ENCODE data around the gene GRID2. TPM values are rescaled to one million over a fixed set of nuclear protein-coding genes. Genes with fewer than 3 reads are reported as not detected.

The GRID2 gene
- total and polyA plus RNA-seq, 7 experiments from 2014 or later, result not detected

- Mint-ChIP-seq H3K4me3 (no peak overlapping the region), H3K36me3 (no peaks in the 10 kb centered on the region), H3K4me1 (no peaks in the 10 kb centered on the region), H3K27ac (no peak overlapping the region), H3K27me3 (no peaks in the 10 kb centered on the region), H3K9me3 (peaks cover 0 to 6% (median 2%) of the 10 kb centered on the region in 11 donors)
- no peak overlapping the region for H3K4me3 ChIP-seq (ENCODE audit: low read length)
- ChIA-PET POLR2A (no interaction called here), CTCF (no interaction called here)
- no peaks in the 10 kb centered on the region for H3K36me3 ChIP-seq (ENCODE audit: control insufficient read depth in 2 of 3, insufficient read depth in 3 of 3, low read length in 3 of 3)
- no peaks in the 10 kb centered on the region for H3K9me3 ChIP-seq (ENCODE audit: control insufficient read depth in 2 of 3, low read length in 3 of 3)
- ATAC-seq, result no peak
- H3K4me1 ChIP-seq (ENCODE audit: control insufficient read depth in 2 of 2, insufficient read depth in 2 of 2, low read length in 2 of 2), result no peaks in the 10 kb centered on the region
- no peak overlapping the region for H3K27ac ChIP-seq (ENCODE audit: low read depth, low read length)
- no peaks in the 10 kb centered on the region for H3K27me3 ChIP-seq (ENCODE audit: control insufficient read depth in 2 of 2, insufficient read depth in 2 of 2, low read length in 2 of 2)
- no peak for DNase-seq
- intact Hi-C loops (cut with micrococcal nuclease), result no loop called here
These were observed 1175.0 kb downstream of the GRID2 start for GRCh38 chr4:93478805-93479204.

GRCh38 chr4:93480452-93480851 lies 1176.7 kb downstream of the GRID2 start:
- H3K4me1 ChIP-seq (ENCODE audit: control insufficient read depth in 2 of 2, insufficient read depth in 2 of 2, low read length in 2 of 2), result no peaks in the 10 kb centered on the region
- H3K36me3 ChIP-seq (ENCODE audit: control insufficient read depth in 2 of 3, insufficient read depth in 3 of 3, low read length in 3 of 3), result no peaks in the 10 kb centered on the region
- no peaks in the 10 kb centered on the region for H3K9me3 ChIP-seq (ENCODE audit: control insufficient read depth in 2 of 3, low read length in 3 of 3)
- POLR2A ChIA-PET, result no interaction called here
- intact Hi-C loops (cut with micrococcal nuclease), result no loop called here
- H3K4me3 ChIP-seq (ENCODE audit: low read length), result no peak overlapping the region
- CTCF ChIA-PET, result no interaction called here
- H3K4me1 Mint-ChIP-seq, result no peaks in the 10 kb centered on the region
- DNase-seq (no peak), ATAC-seq (no peak)
- no peaks in the 10 kb centered on the region for H3K27me3 Mint-ChIP-seq
- peaks cover 0 to 5% (median 3%) of the 10 kb centered on the region in 11 donors for H3K9me3 Mint-ChIP-seq
- no peak overlapping the region for H3K27ac ChIP-seq (ENCODE audit: low read depth, low read length)
- H3K36me3 Mint-ChIP-seq, result no peaks in the 10 kb centered on the region
- H3K27ac Mint-ChIP-seq, result no peak overlapping the region
- H3K27me3 ChIP-seq (ENCODE audit: control insufficient read depth in 2 of 2, insufficient read depth in 2 of 2, low read length in 2 of 2), result no peaks in the 10 kb centered on the region
- H3K4me3 Mint-ChIP-seq, result no peak overlapping the region

- no peak overlapping the region for H3K27ac ChIP-seq (ENCODE audit: low read depth, low read length)
- H3K27ac Mint-ChIP-seq, result no peak overlapping the region
- no peak overlapping the region for H3K4me3 ChIP-seq (ENCODE audit: low read length)
- POLR2A ChIA-PET, result no interaction called here
- no peaks in the 10 kb centered on the region for H3K27me3 Mint-ChIP-seq
- H3K4me3 Mint-ChIP-seq, result no peak overlapping the region
- H3K4me1 ChIP-seq (ENCODE audit: control insufficient read depth in 2 of 2, insufficient read depth in 2 of 2, low read length in 2 of 2), result no peaks in the 10 kb centered on the region
- no peaks in the 10 kb centered on the region for H3K36me3 ChIP-seq (ENCODE audit: control insufficient read depth in 2 of 3, insufficient read depth in 3 of 3, low read length in 3 of 3)
- no peaks in the 10 kb centered on the region for H3K9me3 ChIP-seq (ENCODE audit: control insufficient read depth in 2 of 3, low read length in 3 of 3)
- intact Hi-C loops (cut with micrococcal nuclease), result no loop called here
- H3K27me3 ChIP-seq (ENCODE audit: control insufficient read depth in 2 of 2, insufficient read depth in 2 of 2, low read length in 2 of 2), result no peaks in the 10 kb centered on the region
- DNase-seq (no peak), ATAC-seq (no peak)
- H3K4me1 Mint-ChIP-seq, result no peaks in the 10 kb centered on the region
- H3K9me3 Mint-ChIP-seq, result peaks cover 0 to 20% (median 4%) of the 10 kb centered on the region in 11 donors
- CTCF ChIA-PET, result no interaction called here
- no peaks in the 10 kb centered on the region for H3K36me3 Mint-ChIP-seq
These were observed 1191.6 kb downstream of the GRID2 start for GRCh38 chr4:93495346-93495745.

GRCh38 chr4:93501244-93501643 lies 1197.5 kb downstream of the GRID2 start:
- no peak for ATAC-seq
- H3K4me3 ChIP-seq (ENCODE audit: low read length), result no peak overlapping the region
- no peaks in the 10 kb centered on the region for H3K9me3 ChIP-seq (ENCODE audit: control insufficient read depth in 2 of 3, low read length in 3 of 3)
- no peak for DNase-seq
- H3K4me1 ChIP-seq (ENCODE audit: control insufficient read depth in 2 of 2, insufficient read depth in 2 of 2, low read length in 2 of 2), result no peaks in the 10 kb centered on the region
- Mint-ChIP-seq H3K36me3 (no peaks in the 10 kb centered on the region), H3K27me3 (no peaks in the 10 kb centered on the region), H3K27ac (no peak overlapping the region), H3K9me3 (peaks cover 0 to 16% (median 4%) of the 10 kb centered on the region in 11 donors), H3K4me1 (no peaks in the 10 kb centered on the region), H3K4me3 (no peak overlapping the region)
- ChIA-PET POLR2A (no interaction called here), CTCF (no interaction called here)
- intact Hi-C loops (cut with micrococcal nuclease), result no loop called here
- no peaks in the 10 kb centered on the region for H3K27me3 ChIP-seq (ENCODE audit: control insufficient read depth in 2 of 2, insufficient read depth in 2 of 2, low read length in 2 of 2)
- H3K27ac ChIP-seq (ENCODE audit: low read depth, low read length), result no peak overlapping the region
- H3K36me3 ChIP-seq (ENCODE audit: control insufficient read depth in 2 of 3, insufficient read depth in 3 of 3, low read length in 3 of 3), result no peaks in the 10 kb centered on the region

GRCh38 chr4:93501946-93502345 lies 1198.2 kb downstream of the GRID2 start:
- ChIA-PET POLR2A (no interaction called here), CTCF (no interaction called here)
- Histone ChIP-seq H3K36me3 (ENCODE audit: control insufficient read depth in 2 of 3, insufficient read depth in 3 of 3, low read length in 3 of 3) (no peaks in the 10 kb centered on the region), H3K27me3 (ENCODE audit: control insufficient read depth in 2 of 2, insufficient read depth in 2 of 2, low read length in 2 of 2) (no peaks in the 10 kb centered on the region), H3K4me1 (ENCODE audit: control insufficient read depth in 2 of 2, insufficient read depth in 2 of 2, low read length in 2 of 2) (no peaks in the 10 kb centered on the region), H3K4me3 (ENCODE audit: low read length) (no peak overlapping the region), H3K9me3 (ENCODE audit: control insufficient read depth in 2 of 3, low read length in 3 of 3) (no peaks in the 10 kb centered on the region), H3K27ac (ENCODE audit: low read depth, low read length) (no peak overlapping the region)
- Mint-ChIP-seq H3K27me3 (no peaks in the 10 kb centered on the region), H3K36me3 (no peaks in the 10 kb centered on the region), H3K4me3 (no peak overlapping the region), H3K4me1 (no peaks in the 10 kb centered on the region), H3K9me3 (peaks cover 0 to 15% (median 4%) of the 10 kb centered on the region in 11 donors), H3K27ac (no peak overlapping the region)
- ATAC-seq, result no peak
- intact Hi-C loops (cut with micrococcal nuclease), result no loop called here
- no peak for DNase-seq

GRCh38 chr4:93502991-93503390 lies 1199.2 kb downstream of the GRID2 start:
- H3K4me3 Mint-ChIP-seq, result no peak overlapping the region
- Histone ChIP-seq H3K27ac (ENCODE audit: low read depth, low read length) (no peak overlapping the region), H3K27me3 (ENCODE audit: control insufficient read depth in 2 of 2, insufficient read depth in 2 of 2, low read length in 2 of 2) (no peaks in the 10 kb centered on the region), H3K4me3 (ENCODE audit: low read length) (no peak overlapping the region), H3K9me3 (ENCODE audit: control insufficient read depth in 2 of 3, low read length in 3 of 3) (no peaks in the 10 kb centered on the region), H3K36me3 (ENCODE audit: control insufficient read depth in 2 of 3, insufficient read depth in 3 of 3, low read length in 3 of 3) (no peaks in the 10 kb centered on the region), H3K4me1 (ENCODE audit: control insufficient read depth in 2 of 2, insufficient read depth in 2 of 2, low read length in 2 of 2) (no peaks in the 10 kb centered on the region)
- no peaks in the 10 kb centered on the region for H3K4me1 Mint-ChIP-seq
- CTCF ChIA-PET, result no interaction called here
- ATAC-seq (no peak), DNase-seq (no peak)
- POLR2A ChIA-PET, result no interaction called here
- H3K27ac Mint-ChIP-seq, result no peak overlapping the region
- intact Hi-C loops (cut with micrococcal nuclease), result no loop called here
- no peaks in the 10 kb centered on the region for H3K36me3 Mint-ChIP-seq
- peaks cover 0 to 11% (median 4%) of the 10 kb centered on the region in 11 donors for H3K9me3 Mint-ChIP-seq
- no peaks in the 10 kb centered on the region for H3K27me3 Mint-ChIP-seq

GRCh38 chr4:93513851-93514250 lies 1210.1 kb downstream of the GRID2 start:
- H3K27me3 Mint-ChIP-seq, result no peaks in the 10 kb centered on the region
- ChIA-PET CTCF (no interaction called here), POLR2A (no interaction called here)
- no peak overlapping the region for H3K27ac Mint-ChIP-seq
- H3K9me3 ChIP-seq (ENCODE audit: control insufficient read depth in 2 of 3, low read length in 3 of 3), result no peaks in the 10 kb centered on the region
- H3K4me3 ChIP-seq (ENCODE audit: low read length), result no peak overlapping the region
- ATAC-seq (no peak), DNase-seq (no peak)
- no peak overlapping the region for H3K27ac ChIP-seq (ENCODE audit: low read depth, low read length)
- no peaks in the 10 kb centered on the region for H3K4me1 Mint-ChIP-seq
- H3K36me3 ChIP-seq (ENCODE audit: control insufficient read depth in 2 of 3, insufficient read depth in 3 of 3, low read length in 3 of 3), result no peaks in the 10 kb centered on the region
- H3K36me3 Mint-ChIP-seq, result no peaks in the 10 kb centered on the region
- H3K9me3 Mint-ChIP-seq, result peaks cover 0 to 19% (median 2%) of the 10 kb centered on the region in 11 donors
- H3K4me1 ChIP-seq (ENCODE audit: control insufficient read depth in 2 of 2, insufficient read depth in 2 of 2, low read length in 2 of 2), result no peaks in the 10 kb centered on the region
- H3K4me3 Mint-ChIP-seq, result no peak overlapping the region
- intact Hi-C loops (cut with micrococcal nuclease), result no loop called here
- H3K27me3 ChIP-seq (ENCODE audit: control insufficient read depth in 2 of 2, insufficient read depth in 2 of 2, low read length in 2 of 2), result no peaks in the 10 kb centered on the region
